ENCODE data around the gene PROSER3. TPM values are rescaled to one million over a fixed set of nuclear protein-coding genes. Genes with fewer than 3 reads are reported as not detected.

Gene PROSER3
- total and polyA plus RNA-seq, 2 experiments from 2014 or later = 2.7 to 12.6 TPM

DNA sequence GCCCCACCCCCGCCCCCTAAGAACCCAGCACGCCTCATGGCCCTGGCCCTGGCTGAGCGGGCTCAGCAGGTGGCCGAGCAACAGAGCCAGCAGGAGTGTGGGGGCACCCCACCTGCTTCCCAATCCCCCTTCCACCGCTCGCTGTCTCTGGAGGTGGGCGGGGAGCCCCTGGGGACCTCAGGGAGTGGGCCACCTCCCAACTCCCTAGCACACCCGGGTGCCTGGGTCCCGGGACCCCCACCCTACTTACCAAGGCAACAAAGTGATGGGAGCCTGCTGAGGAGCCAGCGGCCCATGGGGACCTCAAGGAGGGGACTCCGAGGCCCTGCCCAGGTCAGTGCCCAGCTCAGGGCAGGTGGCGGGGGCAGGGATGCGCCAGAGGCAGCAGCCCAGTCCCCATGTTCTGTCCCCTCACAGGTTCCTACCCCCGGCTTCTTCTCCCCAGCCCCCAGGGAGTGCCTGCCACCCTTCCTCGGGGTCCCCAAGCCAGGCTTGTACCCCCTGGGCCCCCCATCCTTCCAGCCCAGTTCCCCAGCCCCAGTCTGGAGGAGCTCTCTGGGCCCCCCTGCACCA is 29.3 kb downstream of the PROSER3 start:
- WGBS, 2 experiments (ENCODE audit: low coverage in 1 of 2, low lambda C conversion rate in 2 of 2, missing lambda C conversion rate in 2 of 2) = 88 to 92% methylated on average over 12 to 15 of the region's 15 CpGs
- no peaks in the 10 kb centered on the region for H3K79me2 ChIP-seq (ENCODE audit: insufficient read depth)

GRCh38 chr19:35788205-35788960 is 30.4 kb downstream of the PROSER3 start:
- TF ChIP-seq EZH2phosphoT487 (IDR thresholded peaks at IDR 0.05; ENCODE audit: insufficient read depth, low read depth) = no peak
- TF ChIP-seq EZH2 (IDR thresholded peaks at IDR 0.05; ENCODE audit: insufficient read depth, poor library complexity, severe bottlenecking) = no peak
- in situ Hi-C loops (cut with MboI) = no loop called here
- Histone ChIP-seq H3K4me2 (ENCODE audit: unreplicated experiment) (no peak overlapping the region), H3K4me3 (no peak overlapping the region), H2AFZ (no peak overlapping the region), H3K9me2 (ENCODE audit: insufficient read depth) (no peaks in the 10 kb centered on the region), H3K79me2 (ENCODE audit: insufficient read depth) (no peaks in the 10 kb centered on the region), H3K27ac (no peak overlapping the region), H3F3A (ENCODE audit: insufficient read depth) (no peaks in the 10 kb centered on the region), H3K27me3 (replicated peaks; ENCODE audit: insufficient read depth) (no peaks in the 10 kb centered on the region), H3K4me1 (ENCODE audit: insufficient read depth) (no peaks in the 10 kb centered on the region), H3K36me3 (ENCODE audit: low read depth) (no peaks in the 10 kb centered on the region), H4K20me1 (ENCODE audit: insufficient read depth) (no peaks in the 10 kb centered on the region), H3K9me3 (ENCODE audit: low read depth) (no peaks in the 10 kb centered on the region), H3K9ac (no peak overlapping the region)
- DNase-seq = no peak
- WGBS, 2 experiments (ENCODE audit: low coverage in 1 of 2, low lambda C conversion rate in 2 of 2, missing lambda C conversion rate in 2 of 2) = 73% methylated on average over 8 to 12 of the region's 12 CpGs

More for the DNA sequence above, 29.3 kb downstream of the PROSER3 start:
- Histone ChIP-seq H3F3A (ENCODE audit: insufficient read depth) (no peaks in the 10 kb centered on the region), H3K9me2 (ENCODE audit: insufficient read depth) (no peaks in the 10 kb centered on the region), H3K27me3 (replicated peaks; ENCODE audit: insufficient read depth) (no peaks in the 10 kb centered on the region), H2AFZ (no peak overlapping the region), H3K9me3 (ENCODE audit: low read depth) (no peaks in the 10 kb centered on the region), H3K27ac (no peak overlapping the region), H3K4me1 (ENCODE audit: insufficient read depth) (no peaks in the 10 kb centered on the region), H3K4me2 (ENCODE audit: unreplicated experiment) (no peak overlapping the region), H3K36me3 (ENCODE audit: low read depth) (no peaks in the 10 kb centered on the region), H3K9ac (no peak overlapping the region), H3K4me3 (no peak overlapping the region), H4K20me1 (ENCODE audit: insufficient read depth) (no peaks in the 10 kb centered on the region)
- in situ Hi-C loops (cut with MboI) = no loop called here
- no peak for TF ChIP-seq EZH2 (IDR thresholded peaks at IDR 0.05; ENCODE audit: insufficient read depth, poor library complexity, severe bottlenecking)
- no peak for TF ChIP-seq EZH2phosphoT487 (IDR thresholded peaks at IDR 0.05; ENCODE audit: insufficient read depth, low read depth)
- no peak for DNase-seq

GRCh38 chr19:35789195-35789977 is 31.4 kb downstream of the PROSER3 start:
- WGBS, 2 experiments (ENCODE audit: low coverage in 1 of 2, low lambda C conversion rate in 2 of 2, missing lambda C conversion rate in 2 of 2) = 73 to 80% methylated on average over 8 to 11 of the region's 11 CpGs
- no peak for TF ChIP-seq EZH2phosphoT487 (IDR thresholded peaks at IDR 0.05; ENCODE audit: insufficient read depth, low read depth)
- no peak for TF ChIP-seq EZH2 (IDR thresholded peaks at IDR 0.05; ENCODE audit: insufficient read depth, poor library complexity, severe bottlenecking)
- H3K27me3 ChIP-seq (replicated peaks; ENCODE audit: insufficient read depth) = no peaks in the 10 kb centered on the region
- H3K4me3 ChIP-seq = no peak overlapping the region
- no peak overlapping the region for H3K27ac ChIP-seq
- H3K9ac ChIP-seq = no peak overlapping the region
- H2AFZ ChIP-seq = no peak overlapping the region
- no peaks in the 10 kb centered on the region for H3K9me3 ChIP-seq (ENCODE audit: low read depth)
- H3K79me2 ChIP-seq (ENCODE audit: insufficient read depth) = no peaks in the 10 kb centered on the region
- in situ Hi-C loops (cut with MboI) = no loop called here
- no peaks in the 10 kb centered on the region for H3K4me1 ChIP-seq (ENCODE audit: insufficient read depth)
- H3K9me2 ChIP-seq (ENCODE audit: insufficient read depth) = no peaks in the 10 kb centered on the region
- no peak overlapping the region for H3K4me2 ChIP-seq (ENCODE audit: unreplicated experiment)
- no peaks in the 10 kb centered on the region for H3K36me3 ChIP-seq (ENCODE audit: low read depth)
- H3F3A ChIP-seq (ENCODE audit: insufficient read depth) = no peaks in the 10 kb centered on the region
- no peaks in the 10 kb centered on the region for H4K20me1 ChIP-seq (ENCODE audit: insufficient read depth)
- no peak for DNase-seq
